Gastroesophageal sphincter (tissue), 3 donors: Measurements from ENCODE around the gene OCA2.

Source experiments
- EP300 ChIP-seq: sonication (generic); formaldehyde crosslinking; IDR thresholded peaks from one replicate; pipeline ENCODE4 v1.6.1; 2017; ENCODE audit warnings: antibody characterized with exemption, mild to moderate bottlenecking
- TF ChIP-seq, protein P1 (sequence below), 4 experiments: fragments of 200-600 bp in 2 of 4; fragments of 450-650 bp in 2 of 4; sonication (generic) in 1 of 4; IDR thresholded peaks; one replicate each; pipeline ENCODE4 v1.5.1; 2017 to 2019; ENCODE audit warnings: antibody characterized with exemption in 4 of 4, mild to moderate bottlenecking in 2 of 4, moderate library complexity in 2 of 4

DNA sequence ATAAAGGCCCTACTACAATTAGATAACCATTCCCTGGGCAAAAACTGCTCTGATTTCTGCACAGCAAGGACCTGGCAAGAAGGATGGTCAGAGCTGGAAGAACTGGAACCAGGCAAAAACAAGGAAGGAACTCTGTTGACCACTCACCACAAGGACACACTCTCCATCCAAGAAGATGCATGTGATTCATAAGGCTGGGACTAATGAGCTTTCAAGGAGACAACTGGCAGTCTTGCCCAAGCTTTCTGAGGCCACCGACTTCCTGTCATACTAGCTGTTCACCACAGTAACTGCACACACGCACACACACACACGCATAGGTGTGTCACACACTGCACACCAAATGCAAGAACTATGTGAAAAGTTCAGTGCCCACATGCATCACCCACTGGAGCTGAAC, 256.6 kb downstream of the OCA2 start:
- TF ChIP-seq EP300: no peak
- TF ChIP-seq, protein P1, sequence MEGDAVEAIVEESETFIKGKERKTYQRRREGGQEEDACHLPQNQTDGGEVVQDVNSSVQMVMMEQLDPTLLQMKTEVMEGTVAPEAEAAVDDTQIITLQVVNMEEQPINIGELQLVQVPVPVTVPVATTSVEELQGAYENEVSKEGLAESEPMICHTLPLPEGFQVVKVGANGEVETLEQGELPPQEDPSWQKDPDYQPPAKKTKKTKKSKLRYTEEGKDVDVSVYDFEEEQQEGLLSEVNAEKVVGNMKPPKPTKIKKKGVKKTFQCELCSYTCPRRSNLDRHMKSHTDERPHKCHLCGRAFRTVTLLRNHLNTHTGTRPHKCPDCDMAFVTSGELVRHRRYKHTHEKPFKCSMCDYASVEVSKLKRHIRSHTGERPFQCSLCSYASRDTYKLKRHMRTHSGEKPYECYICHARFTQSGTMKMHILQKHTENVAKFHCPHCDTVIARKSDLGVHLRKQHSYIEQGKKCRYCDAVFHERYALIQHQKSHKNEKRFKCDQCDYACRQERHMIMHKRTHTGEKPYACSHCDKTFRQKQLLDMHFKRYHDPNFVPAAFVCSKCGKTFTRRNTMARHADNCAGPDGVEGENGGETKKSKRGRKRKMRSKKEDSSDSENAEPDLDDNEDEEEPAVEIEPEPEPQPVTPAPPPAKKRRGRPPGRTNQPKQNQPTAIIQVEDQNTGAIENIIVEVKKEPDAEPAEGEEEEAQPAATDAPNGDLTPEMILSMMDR (IDR thresholded peaks at IDR 0.05): no peak
